Panc1 (cell line): Measurements from ENCODE around the gene CYB561D1.

ENCODE experiments used
- POLR2AphosphoS5 ChIP-seq: IDR thresholded peaks from 2 replicates; pipeline ENCODE4 v1.6.1; 2012; ENCODE audit warnings: mild to moderate bottlenecking, low read depth, low read length, moderate library complexity
- SIN3A ChIP-seq: IDR thresholded peaks from 2 replicates; pipeline ENCODE4 v1.6.1; 2012; ENCODE audit warnings: low read depth, mild to moderate bottlenecking, low read length, moderate library complexity, borderline replicate concordance; ENCODE audit not compliant: insufficient read depth
- TF ChIP-seq, protein P1 (sequence below): fragments of 450-650 bp; IDR thresholded peaks from 2 replicates; pipeline ENCODE4 v1.5.1; 2017; ENCODE audit warnings: mild to moderate bottlenecking
- TF ChIP-seq, protein P2 (sequence below), 2 experiments: IDR thresholded peaks; 2 replicates each; pipeline ENCODE4 v1.6.1; 2011 to 2012; ENCODE audit warnings: low read depth in 2 of 2, control low read depth in 1 of 2, low read length in 1 of 2, mild to moderate bottlenecking in 1 of 2, moderate library complexity in 1 of 2; ENCODE audit not compliant: insufficient read depth in 1 of 2

DNA sequence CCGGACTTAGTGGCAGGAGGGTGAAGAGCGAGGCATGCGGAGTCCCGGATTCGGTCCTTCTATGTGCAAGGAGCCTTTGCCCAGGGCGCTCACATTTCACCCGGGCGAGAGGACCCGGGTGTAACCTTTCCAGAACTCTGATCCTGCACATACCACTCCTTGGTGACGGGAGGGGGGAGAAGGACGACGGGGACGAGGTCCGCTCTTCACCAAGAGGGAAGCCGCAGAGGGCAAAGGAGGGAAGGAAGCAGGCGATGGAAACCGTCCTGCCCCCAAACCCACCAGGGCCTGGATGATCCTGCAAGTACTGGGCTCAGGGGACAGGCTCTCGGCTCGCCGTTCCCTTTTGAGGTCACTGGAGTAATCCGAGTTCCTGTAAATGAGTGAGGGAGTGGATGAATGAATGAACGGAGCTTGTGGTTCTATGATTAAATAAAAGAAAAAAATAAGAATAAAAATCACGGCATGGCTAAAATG is 26.6 kb upstream of the CYB561D1 start:
- TF ChIP-seq SIN3A: no peak
- TF ChIP-seq, protein P1, sequence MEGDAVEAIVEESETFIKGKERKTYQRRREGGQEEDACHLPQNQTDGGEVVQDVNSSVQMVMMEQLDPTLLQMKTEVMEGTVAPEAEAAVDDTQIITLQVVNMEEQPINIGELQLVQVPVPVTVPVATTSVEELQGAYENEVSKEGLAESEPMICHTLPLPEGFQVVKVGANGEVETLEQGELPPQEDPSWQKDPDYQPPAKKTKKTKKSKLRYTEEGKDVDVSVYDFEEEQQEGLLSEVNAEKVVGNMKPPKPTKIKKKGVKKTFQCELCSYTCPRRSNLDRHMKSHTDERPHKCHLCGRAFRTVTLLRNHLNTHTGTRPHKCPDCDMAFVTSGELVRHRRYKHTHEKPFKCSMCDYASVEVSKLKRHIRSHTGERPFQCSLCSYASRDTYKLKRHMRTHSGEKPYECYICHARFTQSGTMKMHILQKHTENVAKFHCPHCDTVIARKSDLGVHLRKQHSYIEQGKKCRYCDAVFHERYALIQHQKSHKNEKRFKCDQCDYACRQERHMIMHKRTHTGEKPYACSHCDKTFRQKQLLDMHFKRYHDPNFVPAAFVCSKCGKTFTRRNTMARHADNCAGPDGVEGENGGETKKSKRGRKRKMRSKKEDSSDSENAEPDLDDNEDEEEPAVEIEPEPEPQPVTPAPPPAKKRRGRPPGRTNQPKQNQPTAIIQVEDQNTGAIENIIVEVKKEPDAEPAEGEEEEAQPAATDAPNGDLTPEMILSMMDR: no peak
- TF ChIP-seq, protein P2, sequence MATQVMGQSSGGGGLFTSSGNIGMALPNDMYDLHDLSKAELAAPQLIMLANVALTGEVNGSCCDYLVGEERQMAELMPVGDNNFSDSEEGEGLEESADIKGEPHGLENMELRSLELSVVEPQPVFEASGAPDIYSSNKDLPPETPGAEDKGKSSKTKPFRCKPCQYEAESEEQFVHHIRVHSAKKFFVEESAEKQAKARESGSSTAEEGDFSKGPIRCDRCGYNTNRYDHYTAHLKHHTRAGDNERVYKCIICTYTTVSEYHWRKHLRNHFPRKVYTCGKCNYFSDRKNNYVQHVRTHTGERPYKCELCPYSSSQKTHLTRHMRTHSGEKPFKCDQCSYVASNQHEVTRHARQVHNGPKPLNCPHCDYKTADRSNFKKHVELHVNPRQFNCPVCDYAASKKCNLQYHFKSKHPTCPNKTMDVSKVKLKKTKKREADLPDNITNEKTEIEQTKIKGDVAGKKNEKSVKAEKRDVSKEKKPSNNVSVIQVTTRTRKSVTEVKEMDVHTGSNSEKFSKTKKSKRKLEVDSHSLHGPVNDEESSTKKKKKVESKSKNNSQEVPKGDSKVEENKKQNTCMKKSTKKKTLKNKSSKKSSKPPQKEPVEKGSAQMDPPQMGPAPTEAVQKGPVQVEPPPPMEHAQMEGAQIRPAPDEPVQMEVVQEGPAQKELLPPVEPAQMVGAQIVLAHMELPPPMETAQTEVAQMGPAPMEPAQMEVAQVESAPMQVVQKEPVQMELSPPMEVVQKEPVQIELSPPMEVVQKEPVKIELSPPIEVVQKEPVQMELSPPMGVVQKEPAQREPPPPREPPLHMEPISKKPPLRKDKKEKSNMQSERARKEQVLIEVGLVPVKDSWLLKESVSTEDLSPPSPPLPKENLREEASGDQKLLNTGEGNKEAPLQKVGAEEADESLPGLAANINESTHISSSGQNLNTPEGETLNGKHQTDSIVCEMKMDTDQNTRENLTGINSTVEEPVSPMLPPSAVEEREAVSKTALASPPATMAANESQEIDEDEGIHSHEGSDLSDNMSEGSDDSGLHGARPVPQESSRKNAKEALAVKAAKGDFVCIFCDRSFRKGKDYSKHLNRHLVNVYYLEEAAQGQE (IDR thresholded peaks at IDR 0.05; ENCODE audit: insufficient read depth in 1 of 2, low read depth in 2 of 2, low read length in 1 of 2): no peak
- no peak for TF ChIP-seq POLR2AphosphoS5
